IMR-90 (cell line): ENCODE results near the gene BTG3. TPM values are rescaled to one million over a fixed set of nuclear protein-coding genes. Genes with fewer than 3 reads are reported as not detected.

Experiments
- ATAC-seq: fragments of 200-7000 bp; cut with Tn5 transposase; 2 replicates; pipeline ENCODE4 v1.9.1; 2020; ENCODE audit warnings: low read depth, mild to moderate bottlenecking, moderate library complexity
- BruUV-seq: library from RNA; stranded (reverse); fragments of 400-500 nt; replicated peaks from 2 replicates; lab custom pipeline; 2021; lab: Mats Ljungman, UMichigan
- CTCF ChIA-PET: fragments of 300-600 bp; formaldehyde crosslinking; extraction: SDS; loops from one replicate; lab custom pipeline; 2021; ENCODE audit warnings: antibody characterized with exemption; lab: Yijun Ruan, JAX
- POLR2A ChIA-PET: fragments of 300-600 bp; sonication (Branson Sonifier 250); formaldehyde crosslinking; loops from one replicate; lab custom pipeline; 2022; ENCODE audit warnings: antibody characterized with exemption; ENCODE audit not compliant: unreplicated experiment; lab: Charles Lee
- DNase-seq: peaks from one replicate; pipeline ENCODE4 v3.0.0; 2013
- H2AFZ ChIP-seq: replicated peaks from 2 replicates; pipeline ENCODE3; 2013; ENCODE audit warnings: low read length, mild to moderate bottlenecking; ENCODE audit not compliant: poor library complexity
- H2AK5ac ChIP-seq: 2 replicates; pipeline ENCODE4 v1.6.1; 2013; ENCODE audit warnings: low read depth, low read length, inconsistent platforms
- H2AK9ac ChIP-seq: replicated peaks from 2 replicates; pipeline ENCODE3; 2013; ENCODE audit warnings: mild to moderate bottlenecking, low read depth, low read length, moderate library complexity; ENCODE audit not compliant: poor library complexity
- H2BK120ac ChIP-seq: 2 replicates; pipeline ENCODE4 v1.6.1; 2013; ENCODE audit warnings: low read depth, low read length, inconsistent platforms
- H2BK15ac ChIP-seq: 3 replicates; pipeline ENCODE4 v1.6.1; 2013; ENCODE audit warnings: low read depth, low read length, inconsistent platforms
- H2BK20ac ChIP-seq: 2 replicates; pipeline ENCODE4 v1.6.1; 2013; ENCODE audit warnings: low read depth, mild to moderate bottlenecking, inconsistent platforms, low read length, moderate library complexity
- H2BK5ac ChIP-seq: 2 replicates; pipeline ENCODE4 v1.6.1; 2013; ENCODE audit warnings: mild to moderate bottlenecking, low read depth, low read length, inconsistent platforms; ENCODE audit not compliant: poor library complexity, severe bottlenecking
- H3K14ac ChIP-seq: replicated peaks from 2 replicates; pipeline ENCODE4 v1.6.1; 2013; ENCODE audit warnings: low read depth, low read length, inconsistent platforms
- H3K18ac ChIP-seq: 2 replicates; pipeline ENCODE4 v1.6.1; 2013; ENCODE audit warnings: low read depth, low read length, control low read depth
- H3K23ac ChIP-seq: 2 replicates; pipeline ENCODE4 v1.6.1; 2013; ENCODE audit warnings: low read depth, low read length, inconsistent platforms
- H3K27ac ChIP-seq: 2 replicates; pipeline ENCODE4 v1.5.1; 2013; ENCODE audit warnings: mild to moderate bottlenecking, control low read depth, low read length; ENCODE audit not compliant: insufficient read depth
- H3K27me3 ChIP-seq: 2 replicates; pipeline ENCODE4 v1.6.1; 2013; ENCODE audit warnings: low read length; ENCODE audit not compliant: control insufficient read depth, insufficient read depth
- H3K36me3 ChIP-seq: 2 replicates; pipeline ENCODE4 v1.6.1; 2013; ENCODE audit warnings: low read length, mixed read lengths; ENCODE audit not compliant: control insufficient read depth, insufficient read depth
- H3K4ac ChIP-seq: 2 replicates; pipeline ENCODE4 v1.6.1; 2013; ENCODE audit warnings: low read depth, low read length, inconsistent platforms
- H3K4me1 ChIP-seq: 2 replicates; pipeline ENCODE4 v1.6.1; 2013; ENCODE audit warnings: low read length, mixed read lengths; ENCODE audit not compliant: control insufficient read depth, insufficient read depth
- H3K4me2 ChIP-seq: 2 replicates; pipeline ENCODE4 v1.6.1; 2013; ENCODE audit warnings: low read depth, mild to moderate bottlenecking, control low read depth, low read length, moderate library complexity
- H3K4me3 ChIP-seq: 2 replicates; pipeline ENCODE4 v1.5.1; 2013; ENCODE audit warnings: low read depth, mild to moderate bottlenecking, control low read depth, low read length, moderate library complexity; ENCODE audit not compliant: insufficient read depth
- H3K56ac ChIP-seq: 2 replicates; pipeline ENCODE4 v1.6.1; 2013; ENCODE audit warnings: low read length, inconsistent platforms; ENCODE audit not compliant: insufficient read depth; ENCODE audit errors: extremely low read depth
- H3K79me1 ChIP-seq, 2 experiments: 2 replicates each; pipeline ENCODE4 v1.6.1; 2013; ENCODE audit warnings: low read length in 2 of 2, inconsistent platforms in 1 of 2, low read depth in 1 of 2
- H3K9ac ChIP-seq: 2 replicates; pipeline ENCODE4 v1.6.1; 2013; ENCODE audit warnings: low read depth, low read length, control low read depth
- H3K9me1 ChIP-seq: 2 replicates; pipeline ENCODE4 v1.6.1; 2013; ENCODE audit warnings: low read length, inconsistent platforms; ENCODE audit not compliant: insufficient read depth
- H3K9me3 ChIP-seq: 2 replicates; pipeline ENCODE4 v1.6.1; 2013; ENCODE audit warnings: low read length; ENCODE audit not compliant: control insufficient read depth, insufficient read depth
- H4K20me1 ChIP-seq: 2 replicates; pipeline ENCODE4 v1.6.1; 2013; ENCODE audit warnings: low read length, inconsistent platforms; ENCODE audit not compliant: insufficient read depth
- H4K5ac ChIP-seq: 2 replicates; pipeline ENCODE4 v1.6.1; 2013; ENCODE audit warnings: mild to moderate bottlenecking, low read depth, low read length, control low read depth
- H4K8ac ChIP-seq, 2 experiments: 2 replicates each; pipeline ENCODE4 v1.6.1; 2013; ENCODE audit warnings: low read depth in 2 of 2, low read length in 2 of 2, control low read depth in 1 of 2, inconsistent platforms in 1 of 2
- H4K91ac ChIP-seq: 2 replicates; pipeline ENCODE4 v1.6.1; 2013; ENCODE audit warnings: low read depth, low read length, inconsistent platforms; ENCODE audit not compliant: insufficient read depth
- BHLHE40 ChIP-seq: fragments of 150-350 bp; IDR thresholded peaks from 2 replicates; pipeline ENCODE4 v1.6.1; 2016; ENCODE audit warnings: mild to moderate bottlenecking, low read depth, low read length
- CEBPB ChIP-seq: IDR thresholded peaks from 2 replicates; pipeline ENCODE4 v1.6.1; 2012; ENCODE audit warnings: low read depth, low read length, improper control_type of control experiment
- CHD1 ChIP-seq: IDR thresholded peaks from 2 replicates; pipeline ENCODE4 v1.6.1; 2012; ENCODE audit warnings: low read depth, low read length, improper control_type of control experiment
- ELK1 ChIP-seq: fragments of 150-350 bp; IDR thresholded peaks from 2 replicates; pipeline ENCODE4 v1.6.1; 2016; ENCODE audit warnings: low read depth, mild to moderate bottlenecking, low read length, moderate library complexity, borderline replicate concordance
- MAFK ChIP-seq: IDR thresholded peaks from 2 replicates; pipeline ENCODE4 v1.6.1; 2012; ENCODE audit warnings: low read depth, low read length, improper control_type of control experiment
- MAZ ChIP-seq: IDR thresholded peaks from 2 replicates; pipeline ENCODE4 v1.6.1; 2012; ENCODE audit warnings: low read depth, mild to moderate bottlenecking, low read length, improper control_type of control experiment, moderate library complexity, borderline replicate concordance
- MXI1 ChIP-seq: IDR thresholded peaks from 2 replicates; pipeline ENCODE4 v1.6.1; 2012; ENCODE audit warnings: low read depth, mild to moderate bottlenecking, low read length, moderate library complexity, borderline replicate concordance
- NFE2L2 ChIP-seq: fragments of 150-350 bp; IDR thresholded peaks from 2 replicates; pipeline ENCODE4 v1.6.1; 2016; ENCODE audit warnings: low read depth, mild to moderate bottlenecking, low read length
- POLR2A ChIP-seq: IDR thresholded peaks from 2 replicates; pipeline ENCODE4 v1.6.1; 2012; ENCODE audit warnings: mild to moderate bottlenecking, low read depth, low read length
- RAD21 ChIP-seq: IDR thresholded peaks from 2 replicates; pipeline ENCODE4 v1.6.1; 2012; ENCODE audit warnings: low read length, improper control_type of control experiment
- RFX5 ChIP-seq: IDR thresholded peaks from 2 replicates; pipeline ENCODE4 v1.8.0; 2012; ENCODE audit warnings: low read depth, mild to moderate bottlenecking, low read length, moderate library complexity
- SMC3 ChIP-seq: fragments of 150-350 bp; IDR thresholded peaks from 2 replicates; pipeline ENCODE4 v1.6.1; 2016; ENCODE audit warnings: low read depth, mild to moderate bottlenecking, antibody characterized with exemption, low read length, moderate library complexity
- WGBS, 2 experiments: methylation state at CpG; one replicate each; pipeline versions ENCODE4 v1.1.5 to v1.1.7; 2013; ENCODE audit warnings: missing lambda C conversion rate in 2 of 2; ENCODE audit not compliant: insufficient read length in 1 of 2; ENCODE audit errors: extremely low coverage in 2 of 2; 5-methylcytosine and 5-hydroxymethylcytosine counted together
- dilution Hi-C: fragments of 300-500 bp; cut with HindIII; formaldehyde crosslinking; loops from one replicate; pipeline ENCODE4 v1.14.3; 2018; ENCODE audit warnings: low sequenced_read_pairs; ENCODE audit not compliant: unreplicated experiment
- in situ Hi-C: fragments of 300-500 bp; cut with MboI; formaldehyde crosslinking; loops from 3 replicates; pipeline ENCODE4 v1.14.3; 2019; ENCODE audit warnings: low sequenced_read_pairs, inconsistent platforms, mixed read lengths
- intact Hi-C: fragments of 100-400 bp; cut with micrococcal nuclease; formaldehyde crosslinking; loops from 2 replicates; pipeline ENCODE4 v1.10.0; 2022
- polyA plus RNA-seq, 3 experiments: library from polyadenylated mRNA; depleted of rRNA; stranded (reverse); fragments of >200 nt; gene quantifications; 2 replicates each; pipeline ENCODE4 v1.2.3, GENCODE V29; 2012; ENCODE audit warnings: low replicate concordance in 1 of 3
- total RNA-seq: library from RNA; depleted of rRNA; stranded (reverse); fragments of >200 nt; gene quantifications from 2 replicates; pipeline ENCODE4 v1.2.3, GENCODE V29; 2012
- TF ChIP-seq, protein P1 (sequence below): conservative IDR thresholded peaks from 2 replicates; pipeline ENCODE4 v1.5.1; 2012; ENCODE audit warnings: mild to moderate bottlenecking, low read depth, low read length, improper control_type of control experiment
- TF ChIP-seq, protein P2 (sequence below): fragments of 150-350 bp; IDR thresholded peaks from 2 replicates; pipeline ENCODE4 v1.6.1; 2017; ENCODE audit warnings: mild to moderate bottlenecking, antibody characterized with exemption, low read length, low read depth

BTG3 gene
- total and polyA plus RNA-seq, 2 of the 4 experiments (the other 2 are of a cell fraction): 22.4 to 38.1 TPM

DNA sequence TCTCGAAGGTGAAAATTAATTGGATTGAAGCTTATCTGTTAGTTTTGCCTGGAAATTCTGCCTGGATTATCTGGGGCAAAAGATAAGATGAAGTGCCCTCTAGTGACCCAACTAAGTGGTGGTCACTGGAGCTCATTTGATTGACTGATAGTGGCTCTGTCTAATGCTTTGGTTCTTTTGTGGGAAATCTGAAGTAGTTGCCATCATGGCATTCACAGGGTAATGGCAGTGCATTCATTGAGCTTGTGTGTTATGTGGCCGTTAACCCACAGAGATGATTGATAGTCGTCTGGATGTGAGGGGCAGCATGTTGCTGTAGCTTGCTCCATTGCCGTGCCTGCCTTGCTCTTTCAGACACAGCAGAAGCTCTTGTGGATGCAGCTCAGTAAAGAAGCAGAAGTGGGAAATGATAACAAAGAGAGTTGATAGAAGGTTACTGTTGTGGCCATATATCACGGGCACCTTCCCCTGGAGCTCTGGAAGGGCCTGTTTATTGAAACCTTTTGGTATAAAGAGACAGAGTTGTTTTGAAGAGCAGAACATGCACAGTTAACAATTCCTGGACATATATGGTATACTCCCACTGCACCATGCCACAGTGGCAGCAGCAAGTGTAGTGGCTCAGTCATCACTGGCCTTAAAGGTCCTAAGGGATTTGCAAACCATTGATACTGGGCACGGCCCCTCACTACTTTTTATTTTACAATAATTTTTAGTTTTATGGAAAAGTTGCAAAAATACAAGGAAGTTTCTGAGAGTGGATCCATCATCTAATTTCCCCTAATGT is 57.8 kb downstream of the BTG3 start:
- no peak overlapping the region for H3K4ac ChIP-seq
- intact Hi-C loops: loop anchor here (1.0 kb wide), 1 partner anchor 168 kb away; no protein-coding TSS in a partner anchor
- H3K56ac ChIP-seq: no peak overlapping the region
- H2AFZ ChIP-seq: no peak overlapping the region
- peak; percentile 69 for ATAC-seq
- no peak overlapping the region for H3K9ac ChIP-seq
- H3K4me2 ChIP-seq: no peak overlapping the region
- H3K4me3 ChIP-seq: no peak overlapping the region
- H4K91ac ChIP-seq: no peak overlapping the region
- no peaks in the 10 kb centered on the region for H3K79me1 ChIP-seq
- H2AK9ac ChIP-seq: peak overlapping the region; percentile 3
- POLR2A ChIA-PET: interaction anchor here (1.0 kb wide), 1 partner anchor 164 kb away, joined by 3 read pairs; no protein-coding TSS in a partner anchor
- no peaks in the 10 kb centered on the region for H4K20me1 ChIP-seq
- CTCF ChIA-PET: interaction anchor here (0.5 to 1.7 kb wide), 9 partner anchors 10 to 242 kb away, joined by 3 to 26 read pairs (median 3); no protein-coding TSS in a partner anchor
- no peak overlapping the region for H2BK20ac ChIP-seq
- no peak overlapping the region for H3K14ac ChIP-seq
- H3K4me1 ChIP-seq: no peaks in the 10 kb centered on the region
- dilution Hi-C loops: no loop called here
- WGBS, 2 experiments: 37% methylated on average over 3 of the region's 6 CpGs; no CpG with 5 or more reads in 1 of the 2 experiments
- no peak overlapping the region for H3K27ac ChIP-seq
- BruUV-seq: no TSS peak
- no peak overlapping the region for H2BK15ac ChIP-seq
- no peak overlapping the region for H2BK5ac ChIP-seq
- DNase-seq: peak; percentile 10
- no peak overlapping the region for H3K23ac ChIP-seq
- H4K5ac ChIP-seq: no peak overlapping the region
- no peaks in the 10 kb centered on the region for H3K27me3 ChIP-seq
- no peak overlapping the region for H3K18ac ChIP-seq
- H3K9me1 ChIP-seq: no peaks in the 10 kb centered on the region
- in situ Hi-C loops: no loop called here
- no peaks in the 10 kb centered on the region for H3K36me3 ChIP-seq
- H2AK5ac ChIP-seq: no peak overlapping the region
- H4K8ac ChIP-seq: no peak overlapping the region
- no peaks in the 10 kb centered on the region for H3K9me3 ChIP-seq
- H2BK120ac ChIP-seq: no peak overlapping the region
- TF ChIP-seq MAZ (no peak), ELK1 (no peak), SMC3 (peak; percentile 35), NFE2L2 (no peak), CEBPB (no peak), BHLHE40 (no peak), MXI1 (no peak), RAD21 (peak; percentile 41; the same call in 1 of the 2 replicates), RFX5 (no peak), POLR2A (no peak), CHD1 (no peak), MAFK (no peak)
- TF ChIP-seq, protein P1, sequence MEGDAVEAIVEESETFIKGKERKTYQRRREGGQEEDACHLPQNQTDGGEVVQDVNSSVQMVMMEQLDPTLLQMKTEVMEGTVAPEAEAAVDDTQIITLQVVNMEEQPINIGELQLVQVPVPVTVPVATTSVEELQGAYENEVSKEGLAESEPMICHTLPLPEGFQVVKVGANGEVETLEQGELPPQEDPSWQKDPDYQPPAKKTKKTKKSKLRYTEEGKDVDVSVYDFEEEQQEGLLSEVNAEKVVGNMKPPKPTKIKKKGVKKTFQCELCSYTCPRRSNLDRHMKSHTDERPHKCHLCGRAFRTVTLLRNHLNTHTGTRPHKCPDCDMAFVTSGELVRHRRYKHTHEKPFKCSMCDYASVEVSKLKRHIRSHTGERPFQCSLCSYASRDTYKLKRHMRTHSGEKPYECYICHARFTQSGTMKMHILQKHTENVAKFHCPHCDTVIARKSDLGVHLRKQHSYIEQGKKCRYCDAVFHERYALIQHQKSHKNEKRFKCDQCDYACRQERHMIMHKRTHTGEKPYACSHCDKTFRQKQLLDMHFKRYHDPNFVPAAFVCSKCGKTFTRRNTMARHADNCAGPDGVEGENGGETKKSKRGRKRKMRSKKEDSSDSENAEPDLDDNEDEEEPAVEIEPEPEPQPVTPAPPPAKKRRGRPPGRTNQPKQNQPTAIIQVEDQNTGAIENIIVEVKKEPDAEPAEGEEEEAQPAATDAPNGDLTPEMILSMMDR: peak; percentile 35
- TF ChIP-seq, protein P2, sequence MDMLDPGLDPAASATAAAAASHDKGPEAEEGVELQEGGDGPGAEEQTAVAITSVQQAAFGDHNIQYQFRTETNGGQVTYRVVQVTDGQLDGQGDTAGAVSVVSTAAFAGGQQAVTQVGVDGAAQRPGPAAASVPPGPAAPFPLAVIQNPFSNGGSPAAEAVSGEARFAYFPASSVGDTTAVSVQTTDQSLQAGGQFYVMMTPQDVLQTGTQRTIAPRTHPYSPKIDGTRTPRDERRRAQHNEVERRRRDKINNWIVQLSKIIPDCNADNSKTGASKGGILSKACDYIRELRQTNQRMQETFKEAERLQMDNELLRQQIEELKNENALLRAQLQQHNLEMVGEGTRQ: no peak
